ENCODE results near the gene PRKAR2B. TPM values are rescaled to one million over a fixed set of nuclear protein-coding genes. Genes with fewer than 3 reads are reported as not detected.

The PRKAR2B gene
- total and polyA plus RNA-seq, 2 of the 4 experiments (the other 2 are of a cell fraction): 3.0 to 3.1 TPM

- H2AFZ ChIP-seq (replicated peaks; ENCODE audit: low read length, poor library complexity): no peak overlapping the region
- CTCF ChIA-PET: no interaction called here
- no peaks in the 10 kb centered on the region for H3K9me1 ChIP-seq (ENCODE audit: insufficient read depth, low read length)
- H3K23ac ChIP-seq (ENCODE audit: low read depth, low read length): no peak overlapping the region
- no peak overlapping the region for H3K9ac ChIP-seq (ENCODE audit: low read depth, low read length)
- in situ Hi-C loops (cut with MboI; ENCODE audit: low sequenced_read_pairs) (no loop called here), dilution Hi-C loops (cut with HindIII; ENCODE audit: low sequenced_read_pairs, unreplicated experiment) (no loop called here), intact Hi-C loops (cut with micrococcal nuclease) (loop anchor here (10.0 kb wide), 1 partner anchor 869 kb away; no protein-coding TSS in a partner anchor)
- no peak for ATAC-seq (ENCODE audit: low read depth)
- no peaks in the 10 kb centered on the region for H4K20me1 ChIP-seq (ENCODE audit: insufficient read depth, low read length)
- POLR2A ChIA-PET (ENCODE audit: unreplicated experiment): no interaction called here
- H2BK120ac ChIP-seq (ENCODE audit: low read depth, low read length): no peak overlapping the region
- no peak overlapping the region for H3K56ac ChIP-seq (ENCODE audit: extremely low read depth, insufficient read depth, low read length)
- H3K4me1 ChIP-seq (ENCODE audit: control insufficient read depth, insufficient read depth, low read length): peaks cover 4% of the 10 kb centered on the region; the same call in 1 of the 2 replicates
- peaks cover 2 to 3% of the 10 kb centered on the region in 2 experiments; a peak in 2 of 4 replicates for H3K79me1 ChIP-seq (ENCODE audit: low read depth in 1 of 2, low read length in 2 of 2)
- no TSS peak for BruUV-seq (replicated peaks)
- no peak overlapping the region for H3K14ac ChIP-seq (replicated peaks; ENCODE audit: low read depth, low read length)
- no peak overlapping the region for H2AK5ac ChIP-seq (ENCODE audit: low read depth, low read length)
- H3K4ac ChIP-seq (ENCODE audit: low read depth, low read length): no peak overlapping the region
- no peak overlapping the region for H3K27ac ChIP-seq (ENCODE audit: insufficient read depth, low read length)
- TF ChIP-seq ELK1 (IDR thresholded peaks at IDR 0.05; ENCODE audit: borderline replicate concordance, low read depth, low read length) (no peak), NFE2L2 (IDR thresholded peaks at IDR 0.05; ENCODE audit: low read depth, low read length) (no peak), CEBPB (IDR thresholded peaks at IDR 0.05; ENCODE audit: low read depth, low read length) (no peak), RCOR1 (IDR thresholded peaks at IDR 0.05; ENCODE audit: insufficient replicate concordance, low read length) (no peak), MXI1 (IDR thresholded peaks at IDR 0.05; ENCODE audit: borderline replicate concordance, low read depth, low read length) (no peak), USF2 (IDR thresholded peaks at IDR 0.05; ENCODE audit: low read depth, low read length) (no peak)
- H2BK15ac ChIP-seq (ENCODE audit: low read depth, low read length): no peak overlapping the region
- no peaks in the 10 kb centered on the region for H3K27me3 ChIP-seq (ENCODE audit: control insufficient read depth, insufficient read depth, low read length)
- no peak overlapping the region for H3K4me2 ChIP-seq (ENCODE audit: low read depth, low read length)
- no peak for DNase-seq
- H2BK20ac ChIP-seq (ENCODE audit: low read depth, low read length): no peak overlapping the region
- no peak overlapping the region for H2BK5ac ChIP-seq (ENCODE audit: low read depth, low read length, poor library complexity, severe bottlenecking)
- no peaks in the 10 kb centered on the region for H3K9me3 ChIP-seq (ENCODE audit: control insufficient read depth, insufficient read depth, low read length)
- H4K91ac ChIP-seq (ENCODE audit: insufficient read depth, low read depth, low read length): no peak overlapping the region
- H3K36me3 ChIP-seq (ENCODE audit: control insufficient read depth, insufficient read depth, low read length): no peaks in the 10 kb centered on the region
- no peak overlapping the region for H2AK9ac ChIP-seq (replicated peaks; ENCODE audit: low read depth, low read length, poor library complexity)
- WGBS, 2 experiments (ENCODE audit: extremely low coverage in 2 of 2, insufficient read length in 1 of 2): no CpG with 5 or more reads among the region's 4 CpGs
- H4K8ac ChIP-seq (ENCODE audit: low read depth in 2 of 2, low read length in 2 of 2): no peak overlapping the region
- no peak overlapping the region for H4K5ac ChIP-seq (ENCODE audit: low read depth, low read length)
- H3K4me3 ChIP-seq (ENCODE audit: insufficient read depth, low read depth, low read length): no peak overlapping the region
- H3K18ac ChIP-seq (ENCODE audit: low read depth, low read length): no peak overlapping the region
These were observed 1.0 kb upstream of the PRKAR2B start for GRCh38 chr7:107043491-107043890.

All from IMR-90 (cell line).